ENCODE data around the gene ABCC4.

- TF ChIP-seq ZNF114 (CRISPR knock-in tag; IDR thresholded peaks at IDR 0.05) (no peak), ZNF331 (CRISPR knock-in tag; IDR thresholded peaks at IDR 0.05; ENCODE audit: low read depth) (no peak), EZH2 (IDR thresholded peaks at IDR 0.05; ENCODE audit: low read depth, unreplicated experiment) (no peak), EZH2phosphoT487 (IDR thresholded peaks at IDR 0.05; ENCODE audit: unreplicated experiment) (no peak), POLR2AphosphoS5 (IDR thresholded peaks at IDR 0.05; ENCODE audit: low read depth) (no peak), CREB1 (CRISPR knock-in tag; IDR thresholded peaks at IDR 0.05; ENCODE audit: low read depth) (no peak), JUNB (IDR thresholded peaks at IDR 0.05; ENCODE audit: unreplicated experiment) (no peak)
- TF ChIP-seq, protein P1, sequence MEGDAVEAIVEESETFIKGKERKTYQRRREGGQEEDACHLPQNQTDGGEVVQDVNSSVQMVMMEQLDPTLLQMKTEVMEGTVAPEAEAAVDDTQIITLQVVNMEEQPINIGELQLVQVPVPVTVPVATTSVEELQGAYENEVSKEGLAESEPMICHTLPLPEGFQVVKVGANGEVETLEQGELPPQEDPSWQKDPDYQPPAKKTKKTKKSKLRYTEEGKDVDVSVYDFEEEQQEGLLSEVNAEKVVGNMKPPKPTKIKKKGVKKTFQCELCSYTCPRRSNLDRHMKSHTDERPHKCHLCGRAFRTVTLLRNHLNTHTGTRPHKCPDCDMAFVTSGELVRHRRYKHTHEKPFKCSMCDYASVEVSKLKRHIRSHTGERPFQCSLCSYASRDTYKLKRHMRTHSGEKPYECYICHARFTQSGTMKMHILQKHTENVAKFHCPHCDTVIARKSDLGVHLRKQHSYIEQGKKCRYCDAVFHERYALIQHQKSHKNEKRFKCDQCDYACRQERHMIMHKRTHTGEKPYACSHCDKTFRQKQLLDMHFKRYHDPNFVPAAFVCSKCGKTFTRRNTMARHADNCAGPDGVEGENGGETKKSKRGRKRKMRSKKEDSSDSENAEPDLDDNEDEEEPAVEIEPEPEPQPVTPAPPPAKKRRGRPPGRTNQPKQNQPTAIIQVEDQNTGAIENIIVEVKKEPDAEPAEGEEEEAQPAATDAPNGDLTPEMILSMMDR (conservative IDR thresholded peaks at IDR 0.05; ENCODE audit: low read depth in 2 of 2), result no peak
- TF ChIP-seq, protein P2, sequence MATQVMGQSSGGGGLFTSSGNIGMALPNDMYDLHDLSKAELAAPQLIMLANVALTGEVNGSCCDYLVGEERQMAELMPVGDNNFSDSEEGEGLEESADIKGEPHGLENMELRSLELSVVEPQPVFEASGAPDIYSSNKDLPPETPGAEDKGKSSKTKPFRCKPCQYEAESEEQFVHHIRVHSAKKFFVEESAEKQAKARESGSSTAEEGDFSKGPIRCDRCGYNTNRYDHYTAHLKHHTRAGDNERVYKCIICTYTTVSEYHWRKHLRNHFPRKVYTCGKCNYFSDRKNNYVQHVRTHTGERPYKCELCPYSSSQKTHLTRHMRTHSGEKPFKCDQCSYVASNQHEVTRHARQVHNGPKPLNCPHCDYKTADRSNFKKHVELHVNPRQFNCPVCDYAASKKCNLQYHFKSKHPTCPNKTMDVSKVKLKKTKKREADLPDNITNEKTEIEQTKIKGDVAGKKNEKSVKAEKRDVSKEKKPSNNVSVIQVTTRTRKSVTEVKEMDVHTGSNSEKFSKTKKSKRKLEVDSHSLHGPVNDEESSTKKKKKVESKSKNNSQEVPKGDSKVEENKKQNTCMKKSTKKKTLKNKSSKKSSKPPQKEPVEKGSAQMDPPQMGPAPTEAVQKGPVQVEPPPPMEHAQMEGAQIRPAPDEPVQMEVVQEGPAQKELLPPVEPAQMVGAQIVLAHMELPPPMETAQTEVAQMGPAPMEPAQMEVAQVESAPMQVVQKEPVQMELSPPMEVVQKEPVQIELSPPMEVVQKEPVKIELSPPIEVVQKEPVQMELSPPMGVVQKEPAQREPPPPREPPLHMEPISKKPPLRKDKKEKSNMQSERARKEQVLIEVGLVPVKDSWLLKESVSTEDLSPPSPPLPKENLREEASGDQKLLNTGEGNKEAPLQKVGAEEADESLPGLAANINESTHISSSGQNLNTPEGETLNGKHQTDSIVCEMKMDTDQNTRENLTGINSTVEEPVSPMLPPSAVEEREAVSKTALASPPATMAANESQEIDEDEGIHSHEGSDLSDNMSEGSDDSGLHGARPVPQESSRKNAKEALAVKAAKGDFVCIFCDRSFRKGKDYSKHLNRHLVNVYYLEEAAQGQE (IDR thresholded peaks at IDR 0.05; ENCODE audit: unreplicated experiment), result no peak
Measured at GRCh38 chr13:95140502-95140901, 160.7 kb downstream of the ABCC4 start.
